OCI-LY7 (cell line): Measurements from ENCODE around the gene ZBED1. TPM values are rescaled to one million over a fixed set of nuclear protein-coding genes. Genes with fewer than 3 reads are reported as not detected.

Experiments used
- BruUV-seq: library from RNA; stranded (reverse); fragments of 400-500 nt; replicated peaks from 2 replicates; lab custom pipeline; 2021; lab: Mats Ljungman, UMichigan
- CTCF ChIA-PET: fragments of 300-600 bp; sonication (Branson Sonifier 250); formaldehyde crosslinking; loops from one replicate; lab custom pipeline; 2022; ENCODE audit warnings: antibody characterized with exemption; ENCODE audit not compliant: unreplicated experiment; lab: Charles Lee
- POLR2A ChIA-PET: fragments of 300-600 bp; sonication (Branson Sonifier 250); formaldehyde crosslinking; loops from one replicate; lab custom pipeline; 2022; ENCODE audit warnings: antibody characterized with exemption; lab: Charles Lee
- DNase-seq: peaks from one replicate; pipeline ENCODE4 v3.0.0-alpha.2; 2015; ENCODE audit warnings: low spot score
- H2AFZ ChIP-seq: fragments of 200-600 bp; sonication (generic), shearing (Covaris generic); 2 replicates; pipeline ENCODE4 v1.6.1; 2014; ENCODE audit warnings: mild to moderate bottlenecking, antibody characterized with exemption, low read length, moderate library complexity
- H3K27ac ChIP-seq: fragments of 200-600 bp; sonication (generic); 2 replicates; pipeline ENCODE4 v1.5.1; 2014; ENCODE audit warnings: mixed run types, low read depth, mild to moderate bottlenecking, moderate library complexity, low read length, inconsistent platforms; ENCODE audit not compliant: poor library complexity, severe bottlenecking
- H3K36me3 ChIP-seq: fragments of 200-600 bp; sonication (generic); 2 replicates; pipeline ENCODE4 v1.6.1; 2014; ENCODE audit warnings: mild to moderate bottlenecking, antibody characterized with exemption, low read length, moderate library complexity, mixed read lengths; ENCODE audit not compliant: insufficient read depth
- H3K4me1 ChIP-seq: fragments of 200-600 bp; sonication (generic); 2 replicates; pipeline ENCODE4 v1.5.1; 2014; ENCODE audit warnings: mild to moderate bottlenecking, low read length; ENCODE audit not compliant: insufficient read depth, poor library complexity, severe bottlenecking
- H3K4me2 ChIP-seq: fragments of 200-600 bp; sonication (generic); 2 replicates; pipeline ENCODE4 v1.6.1; 2014; ENCODE audit warnings: mild to moderate bottlenecking, low read length
- H3K4me3 ChIP-seq: fragments of 200-600 bp; sonication (generic); 2 replicates; pipeline ENCODE4 v1.5.1; 2014; ENCODE audit warnings: mild to moderate bottlenecking, low read depth, low read length; ENCODE audit not compliant: poor library complexity, severe bottlenecking
- H3K79me2 ChIP-seq: fragments of 200-600 bp; sonication (generic); 2 replicates; pipeline ENCODE4 v1.6.1; 2016; ENCODE audit warnings: low read depth, mild to moderate bottlenecking, low read length, moderate library complexity, mixed read lengths; ENCODE audit not compliant: insufficient read depth
- H3K9me2 ChIP-seq: fragments of 200-600 bp; sonication (generic); 2 replicates; pipeline ENCODE4 v1.6.1; 2016; ENCODE audit warnings: mild to moderate bottlenecking, low read length, mixed read lengths; ENCODE audit not compliant: insufficient read depth
- H3K9me3 ChIP-seq: fragments of 200-600 bp; sonication (generic); 2 replicates; pipeline ENCODE4 v1.6.1; 2014; ENCODE audit warnings: mild to moderate bottlenecking, mixed run types, low read length, mixed read lengths
- H4K20me1 ChIP-seq: fragments of 200-600 bp; sonication (generic); 2 replicates; pipeline ENCODE4 v1.6.1; 2014; ENCODE audit warnings: mild to moderate bottlenecking, antibody characterized with exemption, low read length, moderate library complexity, mixed read lengths; ENCODE audit not compliant: insufficient read depth
- EZH2phosphoT487 ChIP-seq: fragments of 200-600 bp; sonication (generic); IDR thresholded peaks from 2 replicates; pipeline ENCODE4 v1.6.1; 2018; ENCODE audit warnings: low read depth, borderline replicate concordance, mild to moderate bottlenecking, mixed run types, antibody characterized with exemption, low read length, moderate library complexity, mixed read lengths
- intact Hi-C: fragments of 100-400 bp; cut with micrococcal nuclease; formaldehyde crosslinking; loops from one replicate; pipeline ENCODE4 v1.10.0; 2022; ENCODE audit not compliant: unreplicated experiment
- total RNA-seq, 2 experiments: library from RNA; depleted of rRNA in 1 of 2; stranded (reverse); fragments of >200 nt in 1 of 2; shearing (Covaris generic) in 1 of 2; gene quantifications; 2 replicates each; pipeline ENCODE4 v1.2.3, GENCODE V29; 2014 to 2022
- TF ChIP-seq, protein P1 (sequence below): fragments of 200-600 bp; sonication (generic); conservative IDR thresholded peaks from 2 replicates; pipeline ENCODE4 v1.5.1; 2014; ENCODE audit warnings: mild to moderate bottlenecking, antibody characterized with exemption, low read length, moderate library complexity, mixed read lengths

ZBED1 gene
- total RNA-seq, 2 experiments from 2014 or later = 57.6 to 58.7 TPM

DNA sequence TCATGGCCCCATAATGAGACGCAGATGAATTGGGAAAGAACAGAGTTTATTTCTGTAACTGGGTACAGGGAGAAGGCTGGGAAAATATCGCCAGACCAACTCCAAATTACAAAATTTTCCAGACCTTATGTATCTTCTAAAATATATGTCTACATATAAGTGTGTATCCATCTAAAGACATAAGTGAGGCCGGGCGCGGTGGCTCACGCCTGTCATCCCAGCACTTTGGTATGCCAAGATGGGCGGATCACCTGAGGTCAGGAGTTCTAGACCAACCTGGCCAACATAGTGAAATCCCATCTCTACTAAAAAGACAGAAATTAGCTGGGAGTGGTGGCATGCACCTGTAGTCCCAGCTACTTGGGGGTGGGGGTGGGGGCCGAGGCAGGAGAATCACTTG, 11.7 kb upstream of the ZBED1 start:
- Histone ChIP-seq H3K9me3 (no peaks in the 10 kb centered on the region), H3K9me2 (no peaks in the 10 kb centered on the region), H2AFZ (no peak overlapping the region), H3K4me1 (peaks cover 77% of the 10 kb centered on the region), H3K36me3 (no peaks in the 10 kb centered on the region), H3K4me2 (peak overlapping the region; percentile 94; the same call in 1 of the 2 replicates), H4K20me1 (no peaks in the 10 kb centered on the region), H3K4me3 (no peak overlapping the region), H3K27ac (peak overlapping the region; percentile 98), H3K79me2 (no peaks in the 10 kb centered on the region)
- DNase-seq = no peak
- no TSS peak for BruUV-seq
- no peak for TF ChIP-seq EZH2phosphoT487
- TF ChIP-seq, protein P1, sequence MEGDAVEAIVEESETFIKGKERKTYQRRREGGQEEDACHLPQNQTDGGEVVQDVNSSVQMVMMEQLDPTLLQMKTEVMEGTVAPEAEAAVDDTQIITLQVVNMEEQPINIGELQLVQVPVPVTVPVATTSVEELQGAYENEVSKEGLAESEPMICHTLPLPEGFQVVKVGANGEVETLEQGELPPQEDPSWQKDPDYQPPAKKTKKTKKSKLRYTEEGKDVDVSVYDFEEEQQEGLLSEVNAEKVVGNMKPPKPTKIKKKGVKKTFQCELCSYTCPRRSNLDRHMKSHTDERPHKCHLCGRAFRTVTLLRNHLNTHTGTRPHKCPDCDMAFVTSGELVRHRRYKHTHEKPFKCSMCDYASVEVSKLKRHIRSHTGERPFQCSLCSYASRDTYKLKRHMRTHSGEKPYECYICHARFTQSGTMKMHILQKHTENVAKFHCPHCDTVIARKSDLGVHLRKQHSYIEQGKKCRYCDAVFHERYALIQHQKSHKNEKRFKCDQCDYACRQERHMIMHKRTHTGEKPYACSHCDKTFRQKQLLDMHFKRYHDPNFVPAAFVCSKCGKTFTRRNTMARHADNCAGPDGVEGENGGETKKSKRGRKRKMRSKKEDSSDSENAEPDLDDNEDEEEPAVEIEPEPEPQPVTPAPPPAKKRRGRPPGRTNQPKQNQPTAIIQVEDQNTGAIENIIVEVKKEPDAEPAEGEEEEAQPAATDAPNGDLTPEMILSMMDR = no peak
- ChIA-PET CTCF (no interaction called here), POLR2A (no interaction called here)
- intact Hi-C loops = loop anchor here (10.0 kb wide), 2 partner anchors 182 to 1058 kb away; partner anchors contain the start of genes ASMTL and CD99

DNA sequence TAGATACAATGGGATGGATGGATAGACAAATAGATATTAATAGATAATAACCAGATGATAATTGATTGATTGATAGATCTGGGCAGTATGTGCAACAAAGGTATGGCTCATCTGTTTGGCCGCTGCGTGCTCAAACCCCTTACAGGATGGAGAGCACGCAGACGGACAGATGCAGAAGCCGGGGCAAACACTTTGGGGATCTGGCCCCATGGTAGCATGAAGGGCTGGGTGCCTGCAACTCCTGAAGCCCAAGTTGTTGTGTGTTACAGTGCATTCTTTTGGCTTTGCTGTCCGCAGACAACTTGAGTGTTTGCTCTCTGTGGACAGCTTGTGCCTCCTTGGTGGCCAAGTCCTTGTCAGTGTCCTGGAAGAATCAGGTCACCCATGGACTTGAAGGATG, 10.6 kb upstream of the ZBED1 start:
- no peaks in the 10 kb centered on the region for H4K20me1 ChIP-seq
- no peak overlapping the region for H2AFZ ChIP-seq
- no peak overlapping the region for H3K27ac ChIP-seq
- POLR2A ChIA-PET = no interaction called here
- no peaks in the 10 kb centered on the region for H3K79me2 ChIP-seq
- intact Hi-C loops = loop anchor here (10.0 kb wide), 2 partner anchors 183 to 1057 kb away; partner anchors contain the start of genes ASMTL and CD99
- H3K4me3 ChIP-seq = no peak overlapping the region
- no TSS peak for BruUV-seq
- TF ChIP-seq EZH2phosphoT487 = no peak
- TF ChIP-seq, protein P1 = no peak
- peaks cover 65% of the 10 kb centered on the region for H3K4me1 ChIP-seq
- H3K36me3 ChIP-seq = no peaks in the 10 kb centered on the region
- H3K4me2 ChIP-seq = no peak overlapping the region
- CTCF ChIA-PET = no interaction called here
- no peak for DNase-seq
- no peaks in the 10 kb centered on the region for H3K9me2 ChIP-seq
- H3K9me3 ChIP-seq = no peaks in the 10 kb centered on the region

DNA sequence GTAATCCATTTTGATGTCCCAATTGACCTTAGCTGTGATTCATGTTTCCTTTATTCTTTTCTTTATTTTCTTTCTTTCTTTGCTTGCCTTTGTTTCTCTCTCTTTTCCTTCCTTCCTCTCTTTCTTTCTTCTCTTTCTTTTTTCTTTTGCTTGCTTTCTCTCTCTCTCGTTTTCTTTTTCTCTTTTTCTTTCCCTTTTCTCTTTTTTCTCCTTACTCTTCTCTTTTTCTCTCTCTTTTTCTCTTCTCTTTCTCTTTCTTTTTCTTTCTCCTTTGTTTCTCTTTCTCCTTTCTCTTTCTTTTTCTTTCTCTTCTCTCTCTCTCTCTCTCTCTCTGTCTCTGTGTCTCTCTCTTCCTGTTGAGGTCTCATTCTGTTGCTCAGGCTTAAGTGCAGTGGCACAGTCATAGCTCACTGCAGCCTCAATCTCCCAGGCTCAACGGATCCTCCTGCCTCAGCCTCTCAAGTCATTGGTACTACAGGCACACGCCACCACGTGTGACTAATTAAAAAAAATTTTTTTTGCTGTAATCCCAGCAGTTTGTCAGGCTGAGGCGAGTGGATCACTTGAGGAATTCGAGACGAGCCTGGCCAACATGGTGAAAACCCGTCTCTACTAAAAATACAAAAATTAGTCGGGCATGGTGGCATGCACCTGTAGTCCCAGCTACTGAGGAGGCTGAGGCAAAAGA, 8.0 kb upstream of the ZBED1 start:
- peak overlapping the region; percentile 33; the same call in 1 of the 2 replicates for H2AFZ ChIP-seq
- no peaks in the 10 kb centered on the region for H4K20me1 ChIP-seq
- BruUV-seq = no TSS peak
- H3K79me2 ChIP-seq = no peaks in the 10 kb centered on the region
- H3K4me2 ChIP-seq = no peak overlapping the region
- no peak for DNase-seq
- H3K9me3 ChIP-seq = no peaks in the 10 kb centered on the region
- H3K4me3 ChIP-seq = no peak overlapping the region
- ChIA-PET CTCF (no interaction called here), POLR2A (no interaction called here)
- TF ChIP-seq, protein P1 = no peak
- no peak for TF ChIP-seq EZH2phosphoT487
- no peaks in the 10 kb centered on the region for H3K9me2 ChIP-seq
- peaks cover 48% of the 10 kb centered on the region for H3K4me1 ChIP-seq
- no peak overlapping the region for H3K27ac ChIP-seq
- no peaks in the 10 kb centered on the region for H3K36me3 ChIP-seq
- intact Hi-C loops = no loop called here
